Sigmoid colon (tissue), 7 donors: ENCODE measurements around the gene GPX3. TPM values are rescaled to one million over a fixed set of nuclear protein-coding genes. Genes with fewer than 3 reads are reported as not detected.

ENCODE experiments used
- DNase-seq: peaks from one replicate; pipeline ENCODE4 v3.0.0-alpha.2; 2019
- H3K27ac ChIP-seq, 4 donors: fragments of 200-600 bp; sonication (generic); one replicate each; pipeline ENCODE4 v1.5.1; 2016 to 2019; ENCODE audit warnings: mild to moderate bottlenecking in 1 of 4
- H3K27me3 ChIP-seq, 3 donors: fragments of 200-600 bp; sonication (generic); one replicate each; pipeline ENCODE4 v1.5.1; 2019; ENCODE audit warnings: mild to moderate bottlenecking in 1 of 3
- H3K36me3 ChIP-seq, 4 donors: fragments of 200-600 bp; sonication (generic); one replicate each; pipeline ENCODE4 v1.5.1; 2016 to 2019
- H3K4me1 ChIP-seq, 4 donors: fragments of 200-600 bp; sonication (generic); one replicate each; pipeline ENCODE4 v1.5.1; 2017 to 2019
- H3K4me3 ChIP-seq, 4 donors: fragments of 200-600 bp; sonication (generic); one replicate each; pipeline ENCODE4 v1.5.1; 2017 to 2019; ENCODE audit warnings: mild to moderate bottlenecking in 2 of 4, moderate library complexity in 1 of 4
- H3K9me3 ChIP-seq, 4 donors: fragments of 200-600 bp in 3 of 4; sonication (generic) in 3 of 4; one replicate each; pipeline versions ENCODE4 v1.5.1 to v1.6.1; 2013 to 2019
- EP300 ChIP-seq, 4 donors: sonication (generic); formaldehyde crosslinking; IDR thresholded peaks; one replicate each; pipeline ENCODE4 v1.6.1; 2017; ENCODE audit warnings: antibody characterized with exemption in 4 of 4
- POLR2A ChIP-seq, 2 donors: fragments of 450-650 bp; IDR thresholded peaks; one replicate each; pipeline ENCODE4 v1.6.1; 2016; ENCODE audit warnings: antibody characterized with exemption in 2 of 2, mild to moderate bottlenecking in 2 of 2, moderate library complexity in 2 of 2
- POLR2AphosphoS5 ChIP-seq, 4 donors: sonication (generic); formaldehyde crosslinking; IDR thresholded peaks; one replicate each; pipeline ENCODE4 v1.6.1; 2017; ENCODE audit warnings: antibody characterized with exemption in 4 of 4
- WGBS, 2 donors: extraction: QIAGEN DNeasy Blood & Tissue Kit; methylation state at CpG; one replicate each; pipeline ENCODE4 v1.1.7; 2013; 5-methylcytosine and 5-hydroxymethylcytosine counted together
- intact Hi-C: fragments of 100-400 bp; cut with DNase I; formaldehyde crosslinking; loops from one replicate; pipeline ENCODE4 v1.15.1; 2023
- polyA plus RNA-seq, 3 donors: library from polyadenylated mRNA; stranded (reverse); fragments of 200-250 nt; gene quantifications; one replicate each; pipeline ENCODE4 v1.2.3, GENCODE V29; 2013
- total RNA-seq, 4 donors: library from RNA; depleted of rRNA; stranded (reverse); fragments of >200 nt; gene quantifications; one replicate each; pipeline ENCODE4 v1.1.0, GENCODE V29; 2016
- TF ChIP-seq, protein P1 (sequence below), 4 experiments: fragments of 450-650 bp in 3 of 4; fragments of 200-600 bp in 1 of 4; IDR thresholded peaks; one replicate each; pipeline ENCODE4 v1.5.1; 2016 to 2019; ENCODE audit warnings: antibody characterized with exemption in 4 of 4, mild to moderate bottlenecking in 3 of 4, moderate library complexity in 2 of 4
- donor health status: healthy with polysubstance abuse.
- donor health status: Bipolar disorder and iron deficiency.
- donor health status: healthy.

Gene GPX3
- total and polyA plus RNA-seq, 7 donors = 85.1 to 2,079 (median 805) TPM

DNA sequence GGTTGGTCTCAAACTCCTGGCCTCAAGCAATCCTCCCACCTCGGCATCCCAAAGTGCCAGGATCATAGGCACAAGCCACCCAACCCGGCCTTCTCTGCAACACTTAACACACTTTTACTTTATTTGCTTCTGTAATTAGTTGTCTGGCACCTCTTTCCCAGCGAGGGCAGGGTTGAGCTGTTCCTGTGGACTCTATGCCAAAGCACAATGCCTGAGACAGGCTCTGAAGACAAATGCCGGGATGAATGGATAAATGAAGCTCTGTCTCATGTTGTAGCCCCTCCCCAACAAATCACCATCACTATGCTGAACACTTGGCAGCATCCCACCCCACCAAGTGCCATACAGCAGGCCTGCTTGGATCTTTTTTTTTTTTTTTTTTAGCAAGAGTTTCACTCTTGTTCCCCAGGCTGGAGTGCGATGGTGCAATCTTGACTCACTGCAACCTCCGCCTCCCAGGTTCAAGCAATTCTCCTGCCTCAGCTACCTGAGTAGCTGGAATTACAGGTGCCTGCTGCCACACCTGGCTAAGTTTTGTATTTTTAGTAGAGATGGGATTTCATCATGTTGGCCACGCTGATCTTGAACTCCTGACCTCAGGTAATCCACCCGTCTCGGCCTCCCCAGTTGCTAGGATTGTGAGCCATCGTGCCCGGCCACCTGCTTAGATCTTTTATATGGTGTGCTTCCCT is 21.3 kb downstream of the GPX3 start:
- WGBS, 2 donors = 88 to 92% methylated on average over 11 of the region's 11 CpGs
- Histone ChIP-seq H3K36me3 (peaks cover 13 to 88% (median 34%) of the 10 kb centered on the region in 4 donors), H3K27me3 (no peaks in the 10 kb centered on the region), H3K4me3 (no peak overlapping the region), H3K9me3 (no peaks in the 10 kb centered on the region), H3K27ac (no peak overlapping the region), H3K4me1 (peaks cover 0 to 28% (median 22%) of the 10 kb centered on the region in 4 donors)
- TF ChIP-seq POLR2AphosphoS5 (IDR thresholded peaks at IDR 0.05) (no peak), POLR2A (IDR thresholded peaks at IDR 0.05) (no peak), EP300 (IDR thresholded peaks at IDR 0.05) (no peak)
- TF ChIP-seq, protein P1, sequence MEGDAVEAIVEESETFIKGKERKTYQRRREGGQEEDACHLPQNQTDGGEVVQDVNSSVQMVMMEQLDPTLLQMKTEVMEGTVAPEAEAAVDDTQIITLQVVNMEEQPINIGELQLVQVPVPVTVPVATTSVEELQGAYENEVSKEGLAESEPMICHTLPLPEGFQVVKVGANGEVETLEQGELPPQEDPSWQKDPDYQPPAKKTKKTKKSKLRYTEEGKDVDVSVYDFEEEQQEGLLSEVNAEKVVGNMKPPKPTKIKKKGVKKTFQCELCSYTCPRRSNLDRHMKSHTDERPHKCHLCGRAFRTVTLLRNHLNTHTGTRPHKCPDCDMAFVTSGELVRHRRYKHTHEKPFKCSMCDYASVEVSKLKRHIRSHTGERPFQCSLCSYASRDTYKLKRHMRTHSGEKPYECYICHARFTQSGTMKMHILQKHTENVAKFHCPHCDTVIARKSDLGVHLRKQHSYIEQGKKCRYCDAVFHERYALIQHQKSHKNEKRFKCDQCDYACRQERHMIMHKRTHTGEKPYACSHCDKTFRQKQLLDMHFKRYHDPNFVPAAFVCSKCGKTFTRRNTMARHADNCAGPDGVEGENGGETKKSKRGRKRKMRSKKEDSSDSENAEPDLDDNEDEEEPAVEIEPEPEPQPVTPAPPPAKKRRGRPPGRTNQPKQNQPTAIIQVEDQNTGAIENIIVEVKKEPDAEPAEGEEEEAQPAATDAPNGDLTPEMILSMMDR (IDR thresholded peaks at IDR 0.05) = no peak
- DNase-seq = no peak
- intact Hi-C loops = no loop called here

DNA sequence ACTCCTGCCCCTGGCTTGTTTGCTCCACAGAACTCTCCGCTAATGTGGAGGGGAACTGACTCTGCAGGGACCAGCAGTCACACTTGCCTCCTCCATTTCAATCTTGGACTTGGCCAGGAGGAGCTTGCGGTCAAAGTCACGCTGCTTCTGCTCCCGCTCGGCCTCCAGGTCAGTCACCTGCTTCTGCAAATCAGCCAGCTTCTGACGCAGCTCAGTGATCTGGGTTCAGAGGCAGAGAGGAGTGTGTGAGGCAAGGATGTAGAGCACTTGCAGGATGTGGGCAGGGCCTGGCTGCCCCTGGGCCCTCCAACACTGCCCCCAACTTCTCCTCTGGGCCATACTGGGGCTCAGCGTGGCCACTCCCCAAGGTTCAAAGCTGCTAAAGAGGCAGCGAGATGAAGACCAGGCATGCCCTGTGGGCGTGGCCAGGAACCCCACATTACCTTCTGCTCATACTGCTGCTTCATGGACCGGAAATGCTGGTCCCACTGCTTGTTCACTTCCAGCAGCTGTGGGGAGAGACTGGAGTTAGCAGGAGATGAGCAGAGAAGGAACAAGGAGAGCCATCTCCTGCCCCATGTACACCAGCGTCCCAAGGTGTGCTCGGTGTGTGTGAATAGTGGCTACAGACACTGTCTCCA is 22.2 kb downstream of the GPX3 start:
- Histone ChIP-seq H3K4me3 (no peak overlapping the region), H3K27ac (no peak overlapping the region), H3K27me3 (no peaks in the 10 kb centered on the region), H3K4me1 (peaks cover 0 to 24% (median 20%) of the 10 kb centered on the region in 4 donors), H3K9me3 (no peaks in the 10 kb centered on the region), H3K36me3 (peaks cover 11 to 91% (median 30%) of the 10 kb centered on the region in 4 donors)
- intact Hi-C loops = no loop called here
- 95 to 97% methylated on average over 12 of the region's 12 CpGs for WGBS, 2 donors
- TF ChIP-seq POLR2A (IDR thresholded peaks at IDR 0.05) (no peak), POLR2AphosphoS5 (IDR thresholded peaks at IDR 0.05) (no peak), EP300 (IDR thresholded peaks at IDR 0.05) (no peak)
- TF ChIP-seq, protein P1 (IDR thresholded peaks at IDR 0.05) = no peak
- DNase-seq = no peak

DNA sequence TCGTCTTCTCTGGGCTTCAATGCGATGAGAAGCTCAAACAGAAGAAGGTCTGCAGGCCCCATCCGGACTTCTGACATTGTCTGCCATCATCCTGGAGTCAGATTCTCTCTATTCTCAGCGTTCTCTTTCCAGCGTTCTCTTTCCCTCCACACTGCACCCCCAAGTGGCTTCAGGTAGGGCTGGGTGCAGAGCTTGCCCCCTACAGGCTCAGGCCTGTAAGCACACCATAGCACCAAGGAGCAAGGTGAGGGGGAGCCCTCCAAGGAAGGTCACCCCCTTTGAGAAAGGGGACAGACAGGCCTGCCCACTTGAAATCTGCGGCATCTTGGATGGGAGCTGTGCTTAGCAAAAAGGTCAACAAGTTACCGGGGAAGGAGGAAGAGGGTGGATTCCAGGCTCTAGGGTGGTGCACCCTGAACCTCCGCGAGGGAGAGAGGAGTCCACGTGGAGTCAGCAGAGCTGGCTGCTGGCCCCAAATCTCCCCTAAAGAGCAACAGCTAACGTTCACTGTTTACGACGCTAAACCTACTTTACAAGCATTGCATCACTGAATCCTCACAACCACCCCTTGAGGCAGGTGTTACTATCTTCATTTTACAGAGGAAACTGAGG is 27.5 kb downstream of the GPX3 start:
- intact Hi-C loops = loop anchor here (5.0 kb wide), 1 partner anchor 46 kb away; no protein-coding TSS in a partner anchor
- peaks cover 0 to 8% (median 6%) of the 10 kb centered on the region in 4 donors for H3K4me1 ChIP-seq
- no peak for TF ChIP-seq EP300 (IDR thresholded peaks at IDR 0.05)
- TF ChIP-seq, protein P1 (IDR thresholded peaks at IDR 0.05) = peak; percentile 59 to 89 (median 80)
- H3K27ac ChIP-seq = no peak overlapping the region
- no peaks in the 10 kb centered on the region for H3K27me3 ChIP-seq
- no peak for DNase-seq
- no peaks in the 10 kb centered on the region for H3K9me3 ChIP-seq
- no peak overlapping the region for H3K4me3 ChIP-seq
- H3K36me3 ChIP-seq = peaks cover 9 to 84% (median 33%) of the 10 kb centered on the region in 4 donors
- WGBS, 2 donors = 72 to 75% methylated on average over 13 of the region's 13 CpGs

DNA sequence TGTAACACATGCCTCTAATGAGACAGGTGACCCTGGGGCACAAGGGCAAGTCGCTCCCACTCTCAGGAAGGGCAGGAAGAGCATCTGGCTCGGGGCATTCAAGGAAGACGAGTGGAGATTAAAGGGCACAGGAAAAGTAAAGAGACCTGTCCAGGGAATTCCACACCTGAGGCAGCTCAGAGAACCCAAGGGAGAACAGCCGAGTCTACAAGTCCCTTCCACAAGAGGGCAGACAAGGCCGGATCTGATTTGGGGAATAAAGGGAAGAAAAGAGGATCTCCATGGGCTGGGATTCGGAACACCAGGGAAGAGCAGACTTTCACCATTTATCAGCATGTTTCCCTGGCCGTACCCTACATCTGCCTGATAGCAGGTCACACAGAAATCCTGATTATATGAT is 28.1 kb downstream of the GPX3 start:
- WGBS, 2 donors = 72 to 75% methylated on average over 7 of the region's 7 CpGs
- H3K36me3 ChIP-seq = peaks cover 5 to 84% (median 34%) of the 10 kb centered on the region in 4 donors

More for the DNA sequence above, 28.1 kb downstream of the GPX3 start:
- intact Hi-C loops = loop anchor here (5.0 kb wide), 1 partner anchor 46 kb away; no protein-coding TSS in a partner anchor
- H3K27ac ChIP-seq = no peak overlapping the region
- no peak overlapping the region for H3K4me3 ChIP-seq
- no peaks in the 10 kb centered on the region for H3K27me3 ChIP-seq
- H3K4me1 ChIP-seq = peaks cover 0 to 8% (median 6%) of the 10 kb centered on the region in 4 donors
- no peak for DNase-seq
- no peaks in the 10 kb centered on the region for H3K9me3 ChIP-seq
- no peak for TF ChIP-seq POLR2AphosphoS5 (IDR thresholded peaks at IDR 0.05)
- no peak for TF ChIP-seq EP300 (IDR thresholded peaks at IDR 0.05)
- TF ChIP-seq, protein P1 (IDR thresholded peaks at IDR 0.05) = no peak
- TF ChIP-seq POLR2A (IDR thresholded peaks at IDR 0.05) = no peak
